Uterus (tissue), 2 donors: ENCODE results near the gene CDK6.

Experiments
- CTCF ChIP-seq, 4 experiments: fragments of 200-600 bp in 2 of 4; fragments of 450-650 bp in 2 of 4; sonication (generic) in 2 of 4; IDR thresholded peaks; one replicate each; pipeline ENCODE4 v1.5.1; 2016 to 2019; ENCODE audit warnings: antibody characterized with exemption in 4 of 4, mild to moderate bottlenecking in 2 of 4, moderate library complexity in 1 of 4
- POLR2A ChIP-seq, 2 donors: fragments of 450-650 bp; IDR thresholded peaks; one replicate each; pipeline ENCODE4 v1.6.1; 2016; ENCODE audit warnings: antibody characterized with exemption in 2 of 2, mild to moderate bottlenecking in 1 of 2, moderate library complexity in 1 of 2

GRCh38 chr7:92742186-92742585, 94.2 kb downstream of the CDK6 start:
- TF ChIP-seq CTCF (IDR thresholded peaks at IDR 0.05) (no peak), POLR2A (IDR thresholded peaks at IDR 0.05) (no peak)
